DMS114 treated with DMSO at 0.1 percent for 48 hours (cell line): ENCODE data around the gene FAM53B.

Experiments used
- DNase-seq: peaks from one replicate; lab custom pipeline; 2025; ENCODE audit not compliant: unreplicated experiment; lab: John Stamatoyannopoulos, UW

Gene FAM53B

GRCh38 chr10:124666494-124666893, 77.7 kb downstream of the FAM53B start:
- DNase-seq, result no peak

- no peak for DNase-seq
Observed at GRCh38 chr10:124665980-124666379, 78.2 kb downstream of the FAM53B start.

GRCh38 chr10:124665558-124665957, 78.6 kb downstream of the FAM53B start:
- DNase-seq, result no peak

GRCh38 chr10:124665091-124665490, 79.1 kb downstream of the FAM53B start:
- no peak for DNase-seq

- DNase-seq, result no peak
Observed at GRCh38 chr10:124663766-124664360, 80.3 kb downstream of the FAM53B start.

GRCh38 chr10:124663228-124663627, 81.0 kb downstream of the FAM53B start:
- no peak for DNase-seq

- no peak for DNase-seq
Observed at GRCh38 chr10:124661660-124662180, 82.5 kb downstream of the FAM53B start.

- DNase-seq, result no peak
Observed at GRCh38 chr10:124660404-124661125, 83.6 kb downstream of the FAM53B start.

GRCh38 chr10:124659380-124659779, 84.8 kb downstream of the FAM53B start:
- no peak for DNase-seq

- no peak for DNase-seq
Observed at GRCh38 chr10:124658591-124659242, 85.5 kb downstream of the FAM53B start.

GRCh38 chr10:124657806-124658205, 86.4 kb downstream of the FAM53B start:
- DNase-seq, result no peak

GRCh38 chr10:124656541-124656940, 87.6 kb downstream of the FAM53B start:
- no peak for DNase-seq

GRCh38 chr10:124656113-124656490, 88.1 kb downstream of the FAM53B start:
- DNase-seq, result no peak

GRCh38 chr10:124655191-124656112, 88.7 kb downstream of the FAM53B start:
- no peak for DNase-seq

GRCh38 chr10:124654686-124655085, 89.5 kb downstream of the FAM53B start:
- DNase-seq, result no peak

- DNase-seq, result no peak
Observed at GRCh38 chr10:124653811-124654651, 90.1 kb downstream of the FAM53B start.

- DNase-seq, result no peak
Observed at GRCh38 chr10:124653311-124653710, 90.9 kb downstream of the FAM53B start.

GRCh38 chr10:124652701-124653100, 91.5 kb downstream of the FAM53B start:
- no peak for DNase-seq

- DNase-seq, result no peak
Observed at GRCh38 chr10:124652200-124652599, 92.0 kb downstream of the FAM53B start.

GRCh38 chr10:124651402-124651891, 92.7 kb downstream of the FAM53B start:
- DNase-seq, result no peak
